Measurements from ENCODE around the gene SGCD.

DNA sequence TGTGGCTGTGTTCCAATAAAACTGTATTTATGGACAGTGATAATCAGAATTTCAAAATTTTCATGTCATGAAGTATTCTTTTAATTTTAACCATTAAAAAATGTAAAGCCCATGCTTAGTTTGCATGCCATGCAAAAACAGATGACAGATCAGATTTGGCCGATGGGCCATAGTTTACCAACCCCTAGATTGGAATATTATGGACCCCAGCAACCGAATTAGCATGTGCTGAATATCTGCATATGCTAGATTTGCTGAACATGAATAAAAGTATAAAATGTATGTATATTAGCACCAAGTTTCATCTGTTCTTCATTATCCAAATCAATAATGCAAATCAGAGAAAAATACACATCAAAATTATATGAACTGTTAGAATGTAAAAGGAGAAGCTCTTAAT lies 364.6 kb downstream of the SGCD start:
- TF ChIP-seq, protein P1, sequence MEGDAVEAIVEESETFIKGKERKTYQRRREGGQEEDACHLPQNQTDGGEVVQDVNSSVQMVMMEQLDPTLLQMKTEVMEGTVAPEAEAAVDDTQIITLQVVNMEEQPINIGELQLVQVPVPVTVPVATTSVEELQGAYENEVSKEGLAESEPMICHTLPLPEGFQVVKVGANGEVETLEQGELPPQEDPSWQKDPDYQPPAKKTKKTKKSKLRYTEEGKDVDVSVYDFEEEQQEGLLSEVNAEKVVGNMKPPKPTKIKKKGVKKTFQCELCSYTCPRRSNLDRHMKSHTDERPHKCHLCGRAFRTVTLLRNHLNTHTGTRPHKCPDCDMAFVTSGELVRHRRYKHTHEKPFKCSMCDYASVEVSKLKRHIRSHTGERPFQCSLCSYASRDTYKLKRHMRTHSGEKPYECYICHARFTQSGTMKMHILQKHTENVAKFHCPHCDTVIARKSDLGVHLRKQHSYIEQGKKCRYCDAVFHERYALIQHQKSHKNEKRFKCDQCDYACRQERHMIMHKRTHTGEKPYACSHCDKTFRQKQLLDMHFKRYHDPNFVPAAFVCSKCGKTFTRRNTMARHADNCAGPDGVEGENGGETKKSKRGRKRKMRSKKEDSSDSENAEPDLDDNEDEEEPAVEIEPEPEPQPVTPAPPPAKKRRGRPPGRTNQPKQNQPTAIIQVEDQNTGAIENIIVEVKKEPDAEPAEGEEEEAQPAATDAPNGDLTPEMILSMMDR (IDR thresholded peaks at IDR 0.05; ENCODE audit: insufficient read depth, low read length): no peak
- no peak for TF ChIP-seq POLR2AphosphoS5 (IDR thresholded peaks at IDR 0.05; ENCODE audit: low read depth)
